ENCODE results near the gene SFRP5.

SFRP5 gene

GRCh38 chr10:97770255-97770654, 1.5 kb downstream of the SFRP5 start:
- no peak overlapping the region for H3K9ac ChIP-seq (ENCODE audit: low read depth, low read length)
- no peaks in the 10 kb centered on the region for H3K9me3 ChIP-seq (ENCODE audit: control insufficient read depth, insufficient read depth, low read length)
- H3K36me3 ChIP-seq (ENCODE audit: control insufficient read depth, insufficient read depth, low read length), result no peaks in the 10 kb centered on the region
- H3K4me1 ChIP-seq (ENCODE audit: control insufficient read depth, insufficient read depth, low read length), result peaks cover 8% of the 10 kb centered on the region
- H3K4me3 ChIP-seq (ENCODE audit: low read depth, low read length), result peak overlapping the region; percentile 74
- peaks cover 49% of the 10 kb centered on the region for H3K27me3 ChIP-seq (ENCODE audit: control insufficient read depth, insufficient read depth, low read length)

- Histone ChIP-seq H3K4me3 (ENCODE audit: low read depth, low read length) (no peak overlapping the region), H3K27me3 (ENCODE audit: control insufficient read depth, insufficient read depth, low read length) (peaks cover 45% of the 10 kb centered on the region), H3K9me3 (ENCODE audit: control insufficient read depth, insufficient read depth, low read length) (no peaks in the 10 kb centered on the region), H3K36me3 (ENCODE audit: control insufficient read depth, insufficient read depth, low read length) (no peaks in the 10 kb centered on the region), H3K4me1 (ENCODE audit: control insufficient read depth, insufficient read depth, low read length) (peaks cover 8% of the 10 kb centered on the region), H3K9ac (ENCODE audit: low read depth, low read length) (no peak overlapping the region)
Measured at GRCh38 chr10:97768322-97769315, 3.2 kb downstream of the SFRP5 start.

- Histone ChIP-seq H3K27me3 (ENCODE audit: control insufficient read depth, insufficient read depth, low read length) (peaks cover 31% of the 10 kb centered on the region), H3K36me3 (ENCODE audit: control insufficient read depth, insufficient read depth, low read length) (no peaks in the 10 kb centered on the region), H3K4me3 (ENCODE audit: low read depth, low read length) (no peak overlapping the region), H3K4me1 (ENCODE audit: control insufficient read depth, insufficient read depth, low read length) (peaks cover 7% of the 10 kb centered on the region), H3K9me3 (ENCODE audit: control insufficient read depth, insufficient read depth, low read length) (no peaks in the 10 kb centered on the region), H3K9ac (ENCODE audit: low read depth, low read length) (no peak overlapping the region)
Measured at GRCh38 chr10:97766996-97767924, 4.5 kb downstream of the SFRP5 start.

- no peaks in the 10 kb centered on the region for H3K36me3 ChIP-seq (ENCODE audit: control insufficient read depth, insufficient read depth, low read length)
- no peak overlapping the region for H3K4me3 ChIP-seq (ENCODE audit: low read depth, low read length)
- H3K27me3 ChIP-seq (ENCODE audit: control insufficient read depth, insufficient read depth, low read length), result peaks cover 25% of the 10 kb centered on the region
Measured at GRCh38 chr10:97766106-97766810, 5.5 kb downstream of the SFRP5 start.

GRCh38 chr10:97765201-97765600, 6.6 kb downstream of the SFRP5 start:
- no peak overlapping the region for H3K4me3 ChIP-seq (ENCODE audit: low read depth, low read length)
- peaks cover 3% of the 10 kb centered on the region for H3K36me3 ChIP-seq (ENCODE audit: control insufficient read depth, insufficient read depth, low read length)

More at GRCh38 chr10:97766106-97766810, 5.5 kb downstream of the SFRP5 start:
- no peaks in the 10 kb centered on the region for H3K9me3 ChIP-seq (ENCODE audit: control insufficient read depth, insufficient read depth, low read length)
- H3K9ac ChIP-seq (ENCODE audit: low read depth, low read length), result no peak overlapping the region
- H3K4me1 ChIP-seq (ENCODE audit: control insufficient read depth, insufficient read depth, low read length), result peaks cover 5% of the 10 kb centered on the region

GRCh38 chr10:97764519-97764931, 7.3 kb downstream of the SFRP5 start:
- peaks cover 8% of the 10 kb centered on the region for H3K27me3 ChIP-seq (ENCODE audit: control insufficient read depth, insufficient read depth, low read length)
- no peak overlapping the region for H3K9ac ChIP-seq (ENCODE audit: low read depth, low read length)
- no peaks in the 10 kb centered on the region for H3K4me1 ChIP-seq (ENCODE audit: control insufficient read depth, insufficient read depth, low read length)

More at GRCh38 chr10:97765201-97765600, 6.6 kb downstream of the SFRP5 start:
- peaks cover 15% of the 10 kb centered on the region for H3K27me3 ChIP-seq (ENCODE audit: control insufficient read depth, insufficient read depth, low read length)
- H3K4me1 ChIP-seq (ENCODE audit: control insufficient read depth, insufficient read depth, low read length), result no peaks in the 10 kb centered on the region
- no peaks in the 10 kb centered on the region for H3K9me3 ChIP-seq (ENCODE audit: control insufficient read depth, insufficient read depth, low read length)
- H3K9ac ChIP-seq (ENCODE audit: low read depth, low read length), result no peak overlapping the region

DNA sequence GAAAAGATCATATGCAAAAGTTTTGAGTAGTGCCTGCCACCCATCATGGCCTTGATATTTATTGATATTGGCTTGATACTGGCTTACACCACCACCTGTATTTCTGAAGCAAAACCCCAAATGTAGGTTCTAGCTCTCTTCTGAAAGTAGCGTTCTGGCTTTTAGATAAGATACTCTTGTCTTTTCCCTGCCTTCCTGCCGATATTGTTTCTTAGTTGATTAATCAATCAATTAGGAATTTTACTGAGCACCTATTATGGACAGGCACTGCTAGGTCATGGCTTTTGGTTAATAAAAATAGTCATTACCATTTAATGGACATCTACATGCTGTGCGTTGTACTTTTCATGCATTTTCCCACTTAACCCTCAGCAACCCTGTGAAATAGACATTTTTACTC, 7.9 kb downstream of the SFRP5 start:
- Histone ChIP-seq H3K9ac (ENCODE audit: low read depth, low read length) (no peak overlapping the region), H3K36me3 (ENCODE audit: control insufficient read depth, insufficient read depth, low read length) (peaks cover 14% of the 10 kb centered on the region)

More at GRCh38 chr10:97764519-97764931, 7.3 kb downstream of the SFRP5 start:
- Histone ChIP-seq H3K4me3 (ENCODE audit: low read depth, low read length) (no peak overlapping the region), H3K36me3 (ENCODE audit: control insufficient read depth, insufficient read depth, low read length) (peaks cover 10% of the 10 kb centered on the region), H3K9me3 (ENCODE audit: control insufficient read depth, insufficient read depth, low read length) (no peaks in the 10 kb centered on the region)

DNA sequence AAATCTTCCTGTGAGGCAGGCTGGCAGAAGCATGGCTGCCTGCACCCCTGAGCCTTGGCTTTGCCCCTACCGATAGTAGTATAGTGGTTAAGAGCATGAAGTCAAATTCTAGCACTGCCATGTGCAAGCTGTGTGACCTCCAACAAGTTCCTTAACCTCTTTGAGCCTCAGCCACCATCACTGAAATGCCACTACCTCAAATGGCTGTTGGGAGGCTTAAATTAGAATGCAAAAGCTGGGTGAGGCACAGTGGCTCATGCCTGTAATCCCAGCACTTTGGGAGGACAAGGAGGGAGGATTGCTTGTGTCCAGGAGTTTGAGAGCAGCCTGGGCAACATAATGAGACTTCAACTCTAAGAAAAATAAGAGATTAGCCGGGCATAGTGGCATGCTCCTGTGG, 8.4 kb downstream of the SFRP5 start:
- Histone ChIP-seq H3K27me3 (ENCODE audit: control insufficient read depth, insufficient read depth, low read length) (no peaks in the 10 kb centered on the region), H3K9me3 (ENCODE audit: control insufficient read depth, insufficient read depth, low read length) (no peaks in the 10 kb centered on the region), H3K36me3 (ENCODE audit: control insufficient read depth, insufficient read depth, low read length) (peaks cover 14% of the 10 kb centered on the region), H3K9ac (ENCODE audit: low read depth, low read length) (no peak overlapping the region), H3K4me1 (ENCODE audit: control insufficient read depth, insufficient read depth, low read length) (no peaks in the 10 kb centered on the region), H3K4me3 (ENCODE audit: low read depth, low read length) (no peak overlapping the region)

More for the DNA sequence above, 7.9 kb downstream of the SFRP5 start:
- Histone ChIP-seq H3K9me3 (ENCODE audit: control insufficient read depth, insufficient read depth, low read length) (no peaks in the 10 kb centered on the region), H3K4me3 (ENCODE audit: low read depth, low read length) (no peak overlapping the region), H3K27me3 (ENCODE audit: control insufficient read depth, insufficient read depth, low read length) (peaks cover 2% of the 10 kb centered on the region), H3K4me1 (ENCODE audit: control insufficient read depth, insufficient read depth, low read length) (no peaks in the 10 kb centered on the region)

GRCh38 chr10:97762816-97763215, 9.0 kb downstream of the SFRP5 start:
- Histone ChIP-seq H3K4me3 (ENCODE audit: low read depth, low read length) (no peak overlapping the region), H3K27me3 (ENCODE audit: control insufficient read depth, insufficient read depth, low read length) (no peaks in the 10 kb centered on the region), H3K36me3 (ENCODE audit: control insufficient read depth, insufficient read depth, low read length) (peaks cover 14% of the 10 kb centered on the region), H3K4me1 (ENCODE audit: control insufficient read depth, insufficient read depth, low read length) (no peaks in the 10 kb centered on the region), H3K9ac (ENCODE audit: low read depth, low read length) (no peak overlapping the region), H3K9me3 (ENCODE audit: control insufficient read depth, insufficient read depth, low read length) (no peaks in the 10 kb centered on the region)

DNA sequence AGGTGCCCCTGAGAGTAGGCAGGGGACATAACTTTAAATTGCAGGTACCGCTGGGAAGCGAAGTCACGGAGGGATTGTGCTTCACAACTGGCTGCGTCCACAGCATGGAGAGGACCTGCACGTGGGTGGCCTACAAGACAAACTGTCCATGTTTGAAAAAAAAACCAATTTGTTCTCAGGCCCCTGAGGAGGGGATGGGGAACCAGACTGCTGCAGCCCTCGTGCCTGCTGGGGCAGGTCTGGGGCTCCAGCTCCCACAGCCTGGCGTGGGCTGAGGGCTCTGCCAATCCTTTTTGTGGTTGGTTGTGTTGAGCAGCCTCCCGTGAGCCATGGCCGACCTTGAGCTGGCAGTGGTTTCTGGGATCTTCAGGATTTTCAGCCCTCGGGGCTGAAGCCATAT, 9.7 kb downstream of the SFRP5 start:
- Histone ChIP-seq H3K4me1 (ENCODE audit: control insufficient read depth, insufficient read depth, low read length) (no peaks in the 10 kb centered on the region), H3K4me3 (ENCODE audit: low read depth, low read length) (no peak overlapping the region), H3K27me3 (ENCODE audit: control insufficient read depth, insufficient read depth, low read length) (no peaks in the 10 kb centered on the region), H3K9me3 (ENCODE audit: control insufficient read depth, insufficient read depth, low read length) (no peaks in the 10 kb centered on the region), H3K36me3 (ENCODE audit: control insufficient read depth, insufficient read depth, low read length) (peaks cover 16% of the 10 kb centered on the region), H3K9ac (ENCODE audit: low read depth, low read length) (no peak overlapping the region)

- no peaks in the 10 kb centered on the region for H3K27me3 ChIP-seq (ENCODE audit: control insufficient read depth, insufficient read depth, low read length)
- no peaks in the 10 kb centered on the region for H3K9me3 ChIP-seq (ENCODE audit: control insufficient read depth, insufficient read depth, low read length)
- H3K4me1 ChIP-seq (ENCODE audit: control insufficient read depth, insufficient read depth, low read length), result no peaks in the 10 kb centered on the region
- peaks cover 23% of the 10 kb centered on the region for H3K36me3 ChIP-seq (ENCODE audit: control insufficient read depth, insufficient read depth, low read length)
- no peak overlapping the region for H3K9ac ChIP-seq (ENCODE audit: low read depth, low read length)
- no peak overlapping the region for H3K4me3 ChIP-seq (ENCODE audit: low read depth, low read length)
Measured at GRCh38 chr10:97761331-97761865, 10.4 kb downstream of the SFRP5 start.
